ENCODE measurements around the gene KIF27.

KIF27 gene

DNA sequence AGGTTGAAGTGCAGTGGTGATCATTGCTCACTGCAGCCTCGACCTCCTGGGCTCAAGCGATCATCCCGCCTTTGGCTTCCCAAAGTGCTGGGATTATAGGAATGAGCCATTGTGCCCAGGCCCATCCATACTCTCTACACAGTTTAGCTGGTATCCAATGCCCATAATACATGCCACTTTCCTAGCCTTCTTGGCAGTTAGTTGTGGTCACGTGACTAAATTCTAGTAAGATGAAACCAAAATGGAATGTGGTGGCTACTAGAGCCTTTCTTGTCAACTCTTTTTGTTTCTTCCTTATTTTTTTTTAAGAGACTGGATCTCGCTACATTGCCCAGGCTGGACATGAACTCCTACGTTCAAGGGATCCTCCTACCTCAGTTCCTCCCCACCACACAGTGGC, 15.3 kb upstream of the KIF27 start:
- no peak overlapping the region for H3K23ac ChIP-seq (ENCODE audit: low read length)
- no peak overlapping the region for H3K9ac ChIP-seq (ENCODE audit: low read length)

GRCh38 chr9:83935276-83935935, 14.2 kb upstream of the KIF27 start:
- H3K79me2 ChIP-seq (ENCODE audit: control insufficient read depth, insufficient read depth, low read length, poor library complexity), result no peaks in the 10 kb centered on the region
- no peak overlapping the region for H3K14ac ChIP-seq (ENCODE audit: low read length)
- no peak overlapping the region for H3K9ac ChIP-seq (ENCODE audit: low read length)
- H2AK5ac ChIP-seq (ENCODE audit: low read length), result no peak overlapping the region
- H3K4me3 ChIP-seq (ENCODE audit: low read depth, low read length), result no peak overlapping the region
- H4K8ac ChIP-seq (ENCODE audit: low read depth, low read length), result no peak overlapping the region
- H2BK120ac ChIP-seq (ENCODE audit: insufficient read depth, low read length, poor library complexity), result no peak overlapping the region
- no peak overlapping the region for H3K23ac ChIP-seq (ENCODE audit: low read length)
- H3K4me1 ChIP-seq (ENCODE audit: control insufficient read depth in 1 of 2, insufficient read depth in 2 of 2, low read length in 2 of 2), result peaks cover 2 to 3% of the 10 kb centered on the region in 2 experiments
- H3K18ac ChIP-seq (ENCODE audit: low read length), result no peak overlapping the region
- DNase-seq, result peak in 1 of 2 donors; percentile 17
- no peak overlapping the region for H3K27ac ChIP-seq (ENCODE audit: low read depth, low read length)
- H2BK12ac ChIP-seq (ENCODE audit: low read length), result no peak overlapping the region
- H3K9me3 ChIP-seq (ENCODE audit: insufficient read depth, low read depth, low read length), result no peaks in the 10 kb centered on the region
- H3K4me2 ChIP-seq (ENCODE audit: low read length), result no peak overlapping the region
- no peak overlapping the region for H3K4ac ChIP-seq (ENCODE audit: low read depth, low read length)
- no peaks in the 10 kb centered on the region for H3K79me1 ChIP-seq (ENCODE audit: low read length)
- WGBS (ENCODE audit: extremely low coverage, insufficient coverage, insufficient read length), result no CpG with 5 or more reads among the region's 3 CpGs
- no peaks in the 10 kb centered on the region for H3K27me3 ChIP-seq (ENCODE audit: insufficient read depth, low read length)
- H4K12ac ChIP-seq (ENCODE audit: low read depth, low read length), result no peak overlapping the region
- no peak overlapping the region for H4K91ac ChIP-seq (ENCODE audit: low read depth, low read length)
- H3K36me3 ChIP-seq (ENCODE audit: control insufficient read depth in 1 of 2, insufficient read depth in 2 of 2, low read length in 2 of 2), result no peaks in the 10 kb centered on the region
- H2AFZ ChIP-seq (ENCODE audit: insufficient read depth, low read length, poor library complexity), result no peak overlapping the region
- no peak overlapping the region for H2BK5ac ChIP-seq (ENCODE audit: low read depth, low read length, poor library complexity)

More for the DNA sequence above, 15.3 kb upstream of the KIF27 start:
- Histone ChIP-seq H3K4me3 (ENCODE audit: low read depth, low read length) (no peak overlapping the region), H3K18ac (ENCODE audit: low read length) (no peak overlapping the region), H2BK120ac (ENCODE audit: insufficient read depth, low read length, poor library complexity) (no peak overlapping the region), H3K79me2 (ENCODE audit: control insufficient read depth, insufficient read depth, low read length, poor library complexity) (no peaks in the 10 kb centered on the region), H4K91ac (ENCODE audit: low read depth, low read length) (no peak overlapping the region), H3K36me3 (ENCODE audit: control insufficient read depth in 1 of 2, insufficient read depth in 2 of 2, low read length in 2 of 2) (no peaks in the 10 kb centered on the region), H2BK5ac (ENCODE audit: low read depth, low read length, poor library complexity) (no peak overlapping the region), H4K12ac (ENCODE audit: low read depth, low read length) (no peak overlapping the region), H3K9me3 (ENCODE audit: insufficient read depth, low read depth, low read length) (no peaks in the 10 kb centered on the region), H3K4me2 (ENCODE audit: low read length) (no peak overlapping the region), H3K79me1 (ENCODE audit: low read length) (no peaks in the 10 kb centered on the region), H2AFZ (ENCODE audit: insufficient read depth, low read length, poor library complexity) (no peak overlapping the region), H3K27me3 (ENCODE audit: insufficient read depth, low read length) (no peaks in the 10 kb centered on the region), H3K14ac (ENCODE audit: low read length) (no peak overlapping the region), H3K4me1 (ENCODE audit: control insufficient read depth in 1 of 2, insufficient read depth in 2 of 2, low read length in 2 of 2) (peaks cover 2 to 3% of the 10 kb centered on the region in 2 experiments), H3K27ac (ENCODE audit: low read depth, low read length) (no peak overlapping the region), H4K8ac (ENCODE audit: low read depth, low read length) (no peak overlapping the region), H2AK5ac (ENCODE audit: low read length) (no peak overlapping the region), H2BK12ac (ENCODE audit: low read length) (no peak overlapping the region), H3K4ac (ENCODE audit: low read depth, low read length) (no peak overlapping the region)
- WGBS (ENCODE audit: extremely low coverage, insufficient coverage, insufficient read length), result no CpG with 5 or more reads among the region's 6 CpGs
- no peak for DNase-seq

DNA sequence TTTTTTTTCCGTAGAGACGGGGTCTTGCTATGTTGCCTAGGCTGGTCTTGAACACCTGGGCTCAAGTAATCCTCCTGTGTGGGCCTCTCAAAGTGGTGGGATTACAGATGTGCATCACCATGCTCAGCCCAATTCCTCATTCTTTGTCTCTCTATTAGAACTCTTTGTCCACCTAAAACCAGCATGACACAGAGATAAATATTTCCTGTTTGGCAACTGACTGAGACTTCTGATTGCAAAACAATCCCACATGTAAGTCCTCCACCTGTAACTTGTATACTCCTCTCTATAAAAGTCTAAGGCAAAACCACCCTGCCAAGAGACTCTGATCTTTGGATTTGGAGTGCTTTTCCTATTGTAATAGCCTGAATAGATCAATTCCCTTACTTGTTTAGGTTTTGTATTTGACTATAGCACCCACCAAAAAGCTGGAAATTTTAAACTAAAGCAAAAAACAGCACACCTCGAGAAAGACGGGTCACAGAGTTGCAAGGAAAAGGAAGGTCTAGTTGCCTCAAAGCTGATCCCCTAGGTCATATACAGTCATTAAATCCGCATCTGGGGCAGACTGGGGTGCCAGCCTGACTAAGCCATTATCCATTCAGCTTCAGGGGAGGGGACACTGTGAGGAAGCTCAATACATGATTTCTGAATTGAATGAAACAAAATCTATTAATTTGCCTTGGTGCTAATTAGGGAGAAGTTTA, 13.5 kb upstream of the KIF27 start:
- no peak overlapping the region for H3K14ac ChIP-seq (ENCODE audit: low read length)
- H3K27ac ChIP-seq (ENCODE audit: low read depth, low read length), result peak overlapping the region; percentile 46
- H4K12ac ChIP-seq (ENCODE audit: low read depth, low read length), result no peak overlapping the region
- peak; percentile 63 to 91 for DNase-seq
- no peak overlapping the region for H3K9ac ChIP-seq (ENCODE audit: low read length)
- no peaks in the 10 kb centered on the region for H3K27me3 ChIP-seq (ENCODE audit: insufficient read depth, low read length)
- no peak overlapping the region for H2AK5ac ChIP-seq (ENCODE audit: low read length)
- no peak overlapping the region for H3K4me2 ChIP-seq (ENCODE audit: low read length)
- no peak overlapping the region for H3K4me3 ChIP-seq (ENCODE audit: low read depth, low read length)
- no CpG with 5 or more reads among the region's 5 CpGs for WGBS (ENCODE audit: extremely low coverage, insufficient coverage, insufficient read length)
- H3K79me2 ChIP-seq (ENCODE audit: control insufficient read depth, insufficient read depth, low read length, poor library complexity), result no peaks in the 10 kb centered on the region
- H2AFZ ChIP-seq (ENCODE audit: insufficient read depth, low read length, poor library complexity), result no peak overlapping the region
- H3K23ac ChIP-seq (ENCODE audit: low read length), result no peak overlapping the region
- H2BK12ac ChIP-seq (ENCODE audit: low read length), result peak overlapping the region; percentile 81
- H3K4ac ChIP-seq (ENCODE audit: low read depth, low read length), result no peak overlapping the region
- H3K18ac ChIP-seq (ENCODE audit: low read length), result no peak overlapping the region
- peak overlapping the region; percentile 58 for H2BK120ac ChIP-seq (ENCODE audit: insufficient read depth, low read length, poor library complexity)
- H3K9me3 ChIP-seq (ENCODE audit: insufficient read depth, low read depth, low read length), result no peaks in the 10 kb centered on the region
- H2BK5ac ChIP-seq (ENCODE audit: low read depth, low read length, poor library complexity), result peak overlapping the region; percentile 35
- H4K8ac ChIP-seq (ENCODE audit: low read depth, low read length), result no peak overlapping the region
- H3K36me3 ChIP-seq (ENCODE audit: control insufficient read depth in 1 of 2, insufficient read depth in 2 of 2, low read length in 2 of 2), result no peaks in the 10 kb centered on the region
- H3K79me1 ChIP-seq (ENCODE audit: low read length), result no peaks in the 10 kb centered on the region
- H3K4me1 ChIP-seq (ENCODE audit: control insufficient read depth in 1 of 2, insufficient read depth in 2 of 2, low read length in 2 of 2), result peaks cover 2 to 3% of the 10 kb centered on the region in 2 experiments
- no peak overlapping the region for H4K91ac ChIP-seq (ENCODE audit: low read depth, low read length)

DNA sequence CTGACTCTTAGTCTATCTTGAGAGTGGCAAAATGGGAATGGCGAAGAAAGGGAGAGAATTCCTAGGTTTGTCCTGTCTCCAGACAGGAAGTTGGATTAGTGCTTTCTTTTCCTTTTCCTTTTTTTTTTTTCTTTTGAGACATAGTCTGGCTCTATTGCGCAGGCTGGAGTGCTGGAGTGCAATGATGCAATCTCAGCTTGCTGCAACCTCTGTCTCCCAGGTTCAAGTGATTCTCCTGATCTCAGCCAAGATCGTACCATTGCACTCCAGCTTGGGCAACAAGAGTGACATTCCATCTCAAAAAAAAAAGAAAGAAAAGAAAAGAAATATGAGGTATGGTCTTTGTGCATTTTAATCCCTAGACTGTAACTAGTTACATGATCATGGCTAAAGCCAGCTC, 12.6 kb upstream of the KIF27 start:
- Histone ChIP-seq H3K14ac (ENCODE audit: low read length) (no peak overlapping the region), H4K8ac (ENCODE audit: low read depth, low read length) (no peak overlapping the region), H3K4ac (ENCODE audit: low read depth, low read length) (no peak overlapping the region), H2BK120ac (ENCODE audit: insufficient read depth, low read length, poor library complexity) (no peak overlapping the region), H3K4me3 (ENCODE audit: low read depth, low read length) (no peak overlapping the region), H2BK12ac (ENCODE audit: low read length) (no peak overlapping the region), H3K9ac (ENCODE audit: low read length) (no peak overlapping the region), H4K91ac (ENCODE audit: low read depth, low read length) (no peak overlapping the region), H3K79me2 (ENCODE audit: control insufficient read depth, insufficient read depth, low read length, poor library complexity) (no peaks in the 10 kb centered on the region), H3K23ac (ENCODE audit: low read length) (no peak overlapping the region), H3K18ac (ENCODE audit: low read length) (no peak overlapping the region), H4K12ac (ENCODE audit: low read depth, low read length) (no peak overlapping the region), H3K9me3 (ENCODE audit: insufficient read depth, low read depth, low read length) (no peaks in the 10 kb centered on the region), H3K27me3 (ENCODE audit: insufficient read depth, low read length) (no peaks in the 10 kb centered on the region), H3K27ac (ENCODE audit: low read depth, low read length) (no peak overlapping the region), H3K36me3 (ENCODE audit: control insufficient read depth in 1 of 2, insufficient read depth in 2 of 2, low read length in 2 of 2) (no peaks in the 10 kb centered on the region), H2AK5ac (ENCODE audit: low read length) (no peak overlapping the region), H2AFZ (ENCODE audit: insufficient read depth, low read length, poor library complexity) (no peak overlapping the region), H2BK5ac (ENCODE audit: low read depth, low read length, poor library complexity) (no peak overlapping the region), H3K79me1 (ENCODE audit: low read length) (no peaks in the 10 kb centered on the region), H3K4me2 (ENCODE audit: low read length) (no peak overlapping the region), H3K4me1 (ENCODE audit: control insufficient read depth in 1 of 2, insufficient read depth in 2 of 2, low read length in 2 of 2) (peaks cover 2 to 3% of the 10 kb centered on the region in 2 experiments)
- peak; percentile 73 to 90 for DNase-seq
- no CpG with 5 or more reads among the region's 3 CpGs for WGBS (ENCODE audit: extremely low coverage, insufficient coverage, insufficient read length)

All from trophoblast cell (in vitro differentiated cells and primary cell).